ENCODE data around the gene CLTRN.

GRCh38 chrX:15602761-15603160, 61.8 kb downstream of the CLTRN start:
- TF ChIP-seq, protein P1, sequence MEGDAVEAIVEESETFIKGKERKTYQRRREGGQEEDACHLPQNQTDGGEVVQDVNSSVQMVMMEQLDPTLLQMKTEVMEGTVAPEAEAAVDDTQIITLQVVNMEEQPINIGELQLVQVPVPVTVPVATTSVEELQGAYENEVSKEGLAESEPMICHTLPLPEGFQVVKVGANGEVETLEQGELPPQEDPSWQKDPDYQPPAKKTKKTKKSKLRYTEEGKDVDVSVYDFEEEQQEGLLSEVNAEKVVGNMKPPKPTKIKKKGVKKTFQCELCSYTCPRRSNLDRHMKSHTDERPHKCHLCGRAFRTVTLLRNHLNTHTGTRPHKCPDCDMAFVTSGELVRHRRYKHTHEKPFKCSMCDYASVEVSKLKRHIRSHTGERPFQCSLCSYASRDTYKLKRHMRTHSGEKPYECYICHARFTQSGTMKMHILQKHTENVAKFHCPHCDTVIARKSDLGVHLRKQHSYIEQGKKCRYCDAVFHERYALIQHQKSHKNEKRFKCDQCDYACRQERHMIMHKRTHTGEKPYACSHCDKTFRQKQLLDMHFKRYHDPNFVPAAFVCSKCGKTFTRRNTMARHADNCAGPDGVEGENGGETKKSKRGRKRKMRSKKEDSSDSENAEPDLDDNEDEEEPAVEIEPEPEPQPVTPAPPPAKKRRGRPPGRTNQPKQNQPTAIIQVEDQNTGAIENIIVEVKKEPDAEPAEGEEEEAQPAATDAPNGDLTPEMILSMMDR (IDR thresholded peaks at IDR 0.05): no peak
- TF ChIP-seq POLR2A (IDR thresholded peaks at IDR 0.05): no peak

Measured in body of pancreas (tissue), 4 donors.